K562 (cell line): Measurements from ENCODE around the gene MYG1. TPM values are rescaled to one million over a fixed set of nuclear protein-coding genes. Genes with fewer than 3 reads are reported as not detected.
A peak's percentile ranks its signal among the peaks of the same experiment; 100 is the strongest.

Experiments
- BCL6 ChIP-seq: fragments of 250-450 bp; sonication (Bioruptor Pico); IDR thresholded peaks from 2 replicates; pipeline ENCODE4 v1.4.0; 2020
- CCNT2 ChIP-seq: IDR thresholded peaks from 2 replicates; pipeline ENCODE4 v1.6.1; 2011; ENCODE audit warnings: borderline replicate concordance, low read depth, mild to moderate bottlenecking, moderate library complexity, mixed read lengths, low read length; ENCODE audit not compliant: insufficient read length; ENCODE audit errors: extremely low read depth
- DNMT1 ChIP-seq: fragments of 450-650 bp; IDR thresholded peaks from 2 replicates; pipeline ENCODE4 v1.6.1; 2016; ENCODE audit warnings: antibody characterized with exemption, mild to moderate bottlenecking
- EGR1 ChIP-seq: fragments of 450-650 bp; conservative IDR thresholded peaks from 2 replicates; pipeline ENCODE4 v1.6.1; 2017; ENCODE audit warnings: mild to moderate bottlenecking
- GABPB1 ChIP-seq: sonication (generic); formaldehyde crosslinking; IDR thresholded peaks from 2 replicates; pipeline ENCODE4 v1.8.0; 2022; ENCODE audit warnings: mild to moderate bottlenecking, missing genetic modification reagents
- MNT ChIP-seq, 2 experiments: fragments of 450-650 bp; conservative IDR thresholded peaks; 2 replicates each; pipeline ENCODE4 v1.6.1; 2017; ENCODE audit warnings: mild to moderate bottlenecking in 2 of 2, moderate library complexity in 2 of 2
- NR2C2 ChIP-seq, 2 experiments: fragments of 200-800 bp in 1 of 2; sonication (Bioruptor generic) in 1 of 2; sonication (generic) in 1 of 2; formaldehyde crosslinking in 1 of 2; IDR thresholded peaks; 2 replicates each; pipeline versions ENCODE4 v1.6.1 to v1.8.0; 2016 to 2022; ENCODE audit warnings: mild to moderate bottlenecking in 1 of 2, missing compliant biosample characterization in 1 of 2, missing genetic modification characterization in 1 of 2, missing genetic modification reagents in 1 of 2
- POLR2AphosphoS5 ChIP-seq: IDR thresholded peaks from 2 replicates; pipeline ENCODE4 v1.6.1; 2011; ENCODE audit warnings: mild to moderate bottlenecking, low read depth, low read length, moderate library complexity; ENCODE audit not compliant: control insufficient read depth, insufficient read depth
- PTBP1 ChIP-seq: fragments of 200-400 bp; formaldehyde crosslinking; IDR thresholded peaks from 2 replicates; pipeline ENCODE4 v1.6.1; 2017; ENCODE audit warnings: low read depth, low read length
- RBBP5 ChIP-seq: fragments of 200-600 bp; sonication (generic); IDR thresholded peaks from 2 replicates; pipeline ENCODE4 v1.6.1; 2012; ENCODE audit warnings: borderline replicate concordance, mild to moderate bottlenecking, low read length, control low read depth, inconsistent platforms; ENCODE audit not compliant: insufficient read depth, poor library complexity, severe bottlenecking
- RBFOX2 ChIP-seq: fragments of 200-400 bp; formaldehyde crosslinking; IDR thresholded peaks from 2 replicates; pipeline ENCODE4 v1.6.1; 2017; ENCODE audit warnings: low read depth, mild to moderate bottlenecking, low read length, moderate library complexity
- RFX1 ChIP-seq: fragments of 450-650 bp; IDR thresholded peaks from 2 replicates; pipeline ENCODE4 v1.6.1; 2016; ENCODE audit warnings: mild to moderate bottlenecking, moderate library complexity
- XRCC5 ChIP-seq: fragments of 200-400 bp; formaldehyde crosslinking; IDR thresholded peaks from 2 replicates; pipeline ENCODE4 v1.6.1; 2017; ENCODE audit warnings: low read depth, mild to moderate bottlenecking, low read length
- YY1 ChIP-seq, 3 experiments: IDR thresholded peaks; 2 replicates each; pipeline ENCODE4 v1.6.1; 2011; ENCODE audit warnings: low read length in 2 of 3, mild to moderate bottlenecking in 2 of 3, moderate library complexity in 2 of 3, borderline replicate concordance in 1 of 3, control low read depth in 1 of 3, low read depth in 1 of 3; ENCODE audit not compliant: insufficient read depth in 3 of 3, insufficient replicate concordance in 2 of 3, control insufficient read depth in 1 of 3, insufficient read length in 1 of 3; ENCODE audit errors: extremely low read depth in 1 of 3
- ZBTB17 ChIP-seq: fragments of 450-650 bp; formaldehyde crosslinking; IDR thresholded peaks from 2 replicates; pipeline ENCODE4 v1.4.0; 2020; ENCODE audit warnings: mild to moderate bottlenecking
- ZBTB5 ChIP-seq: fragments of 450-650 bp; IDR thresholded peaks from 2 replicates; pipeline ENCODE4 v1.6.1; 2017; ENCODE audit warnings: antibody characterized with exemption
- ZFPM2 ChIP-seq: fragments of 250-450 bp; sonication (Bioruptor Pico); IDR thresholded peaks from 2 replicates; pipeline ENCODE4 v1.5.1; 2022; ENCODE audit warnings: mild to moderate bottlenecking
- ZNF384 ChIP-seq: IDR thresholded peaks from 2 replicates; pipeline ENCODE4 v1.6.1; 2012; ENCODE audit warnings: low read depth, low read length, improper control_type of control experiment
- polyA plus RNA-seq, 8 experiments: library from polyadenylated mRNA; depleted of rRNA in 4 of 8; stranded (reverse) in 5 of 8; unstranded in 3 of 8; fragments of >200 nt; fragmentation: Nextera tagmentation in 2 of 8; fragmentation: Illumina TruSeq in 1 of 8; extraction: Ambion mirVana in 2 of 8; extraction: Trizol in 1 of 8; gene quantifications; 2 replicates each; pipeline versions ENCODE4 v1.2.1 to v1.2.3, GENCODE V29; 2011 to 2014; ENCODE audit warnings: inconsistent platforms in 1 of 8, missing spikeins in 1 of 8
- total RNA-seq, 7 experiments: library from RNA; depleted of rRNA in 6 of 7; stranded (reverse); fragments of >200 nt in 6 of 7; fragmentation: Illumina TruSeq in 2 of 7; extraction: Trizol in 2 of 7; gene quantifications; 2 replicates each; pipeline versions ENCODE4 v1.2.1 to v1.2.3, GENCODE V29; 2011 to 2021; ENCODE audit warnings: low replicate concordance in 1 of 7
- TF ChIP-seq, protein P1 (sequence below), 2 experiments: fragments of 450-650 bp; IDR thresholded peaks; 2 replicates each; pipeline ENCODE4 v1.6.1; 2016

The MYG1 gene
- total and polyA plus RNA-seq, 9 of the 15 experiments (the other 6 are each of a cell fraction or from before 2014, with no cell fraction given) = 0.45 to 5.6 (median 2.1) TPM

DNA sequence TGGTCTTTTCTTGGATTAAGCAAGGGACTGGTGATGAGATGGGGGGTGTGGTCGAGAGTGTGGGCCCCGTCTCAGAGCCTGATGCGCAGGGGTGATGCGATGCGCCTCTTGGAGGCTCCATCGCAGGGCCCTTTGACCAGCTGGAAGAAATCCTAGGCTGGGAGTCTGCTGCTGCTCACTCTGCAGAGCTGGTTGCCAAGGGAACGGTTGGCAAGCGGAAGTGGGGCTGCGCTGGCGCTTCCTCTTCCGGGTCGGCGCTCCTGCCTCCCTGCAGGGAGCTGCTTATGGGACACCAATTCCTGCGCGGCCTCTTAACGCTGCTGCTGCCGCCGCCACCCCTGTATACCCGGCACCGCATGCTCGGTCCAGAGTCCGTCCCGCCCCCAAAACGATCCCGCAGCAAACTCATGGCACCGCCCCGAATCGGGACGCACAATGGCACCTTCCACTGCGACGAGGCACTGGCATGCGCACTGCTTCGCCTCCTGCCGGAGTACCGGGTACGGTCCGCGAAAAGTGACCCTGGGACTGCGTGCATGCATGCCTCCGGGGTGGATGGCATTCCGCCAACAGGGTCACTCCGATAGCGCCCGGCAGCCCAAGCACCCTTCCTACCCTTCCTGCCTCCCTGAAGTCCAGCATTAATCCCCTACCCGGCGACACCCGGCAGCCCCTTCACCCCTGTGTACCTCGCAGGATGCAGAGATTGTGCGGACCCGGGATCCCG, at the start of gene MYG1 (continued):
- TF ChIP-seq BCL6 (CRISPR knock-in tag) (no peak), RBFOX2 (peak; percentile 66), YY1 (IDR thresholded peaks at IDR 0.05; ENCODE audit: borderline replicate concordance in 1 of 3, control insufficient read depth in 1 of 3, extremely low read depth in 1 of 3, insufficient read depth in 3 of 3, insufficient read length in 1 of 3, insufficient replicate concordance in 2 of 3, low read depth in 1 of 3, low read length in 2 of 3) (peak in 1 of 3 experiments; percentile 27), PTBP1 (no peak), CCNT2 (peak; percentile 17), DNMT1 (no peak), POLR2AphosphoS5 (0 out of 2 replicates have a peak, but pooled peaks have one; percentile 38), GABPB1 (CRISPR knock-in tag) (peak; percentile 48), XRCC5 (no peak), NR2C2 (CRISPR knock-in tag; IDR thresholded peaks at IDR 0.05) (0 out of 2 replicates have a peak, but pooled peaks have one; percentile 0), NR2C2 (tag; IDR thresholded peaks at IDR 0.05) (peak; percentile 54), ZFPM2 (no peak), ZBTB17 (no peak), RFX1 (peak; percentile 54), ZBTB5 (no peak), ZNF384 (no peak), EGR1 (no peak), MNT (conservative IDR thresholded peaks at IDR 0.05) (no peak), RBBP5 (no peak)
- TF ChIP-seq, protein P1, sequence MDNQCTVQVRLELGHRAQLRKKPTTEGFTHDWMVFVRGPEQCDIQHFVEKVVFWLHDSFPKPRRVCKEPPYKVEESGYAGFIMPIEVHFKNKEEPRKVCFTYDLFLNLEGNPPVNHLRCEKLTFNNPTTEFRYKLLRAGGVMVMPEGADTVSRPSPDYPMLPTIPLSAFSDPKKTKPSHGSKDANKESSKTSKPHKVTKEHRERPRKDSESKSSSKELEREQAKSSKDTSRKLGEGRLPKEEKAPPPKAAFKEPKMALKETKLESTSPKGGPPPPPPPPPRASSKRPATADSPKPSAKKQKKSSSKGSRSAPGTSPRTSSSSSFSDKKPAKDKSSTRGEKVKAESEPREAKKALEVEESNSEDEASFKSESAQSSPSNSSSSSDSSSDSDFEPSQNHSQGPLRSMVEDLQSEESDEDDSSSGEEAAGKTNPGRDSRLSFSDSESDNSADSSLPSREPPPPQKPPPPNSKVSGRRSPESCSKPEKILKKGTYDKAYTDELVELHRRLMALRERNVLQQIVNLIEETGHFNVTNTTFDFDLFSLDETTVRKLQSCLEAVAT (IDR thresholded peaks at IDR 0.05) = peak in 1 of 2 experiments; percentile 35; a peak in 1 of 4 replicates
